ENCODE results near the gene SPATA6. TPM values are rescaled to one million over a fixed set of nuclear protein-coding genes. Genes with fewer than 3 reads are reported as not detected.
"Not testable (repeated sequence)": the region's sequence is repeated elsewhere in the genome, so short reads cannot be mapped to it uniquely, and the experiment has no call there.

SPATA6 gene
- total RNA-seq, 4 donors from 2014 or later: 8.1 to 13.1 (median 11.5) TPM

- intact Hi-C loops (cut with DNase I; ENCODE audit: low total_unique reads): no loop called here
- TF ChIP-seq POLR2A (IDR thresholded peaks at IDR 0.05) (no peak), CTCF (IDR thresholded peaks at IDR 0.05) (no peak)
- no peak overlapping the region for H3K4me3 ChIP-seq (ENCODE audit: low read depth, poor library complexity, severe bottlenecking)
- no peak for DNase-seq (ENCODE audit: low spot score in 2 of 2)
- WGBS, 2 donors: 38 to 63% methylated on average over 1 of the region's 1 CpG
Observed at GRCh38 chr1:48294656-48295055, 177.3 kb downstream of the SPATA6 start.

- DNase-seq (ENCODE audit: low spot score in 2 of 2); H3K4me3 ChIP-seq (ENCODE audit: low read depth, poor library complexity, severe bottlenecking); intact Hi-C loops (cut with DNase I; ENCODE audit: low total_unique reads): not testable (repeated sequence)
- 95 to 97% methylated on average over 6 of the region's 6 CpGs for WGBS, 2 donors
Observed at GRCh38 chr1:48294094-48294493, 177.9 kb downstream of the SPATA6 start.

GRCh38 chr1:48292706-48293105, 179.3 kb downstream of the SPATA6 start:
- intact Hi-C loops (cut with DNase I; ENCODE audit: low total_unique reads): no loop called here
- DNase-seq (ENCODE audit: low spot score in 2 of 2): no peak
- no peak overlapping the region for H3K4me3 ChIP-seq (ENCODE audit: low read depth, poor library complexity, severe bottlenecking)
- WGBS, 2 donors: 92% methylated on average over 5 of the region's 5 CpGs
- no peak for TF ChIP-seq POLR2A (IDR thresholded peaks at IDR 0.05)
- TF ChIP-seq CTCF (IDR thresholded peaks at IDR 0.05): no peak

GRCh38 chr1:48291421-48291820, 180.6 kb downstream of the SPATA6 start:
- no peak for DNase-seq (ENCODE audit: low spot score in 2 of 2)
- H3K4me3 ChIP-seq (ENCODE audit: low read depth, poor library complexity, severe bottlenecking): no peak overlapping the region
- 71 to 85% methylated on average over 4 of the region's 4 CpGs for WGBS, 2 donors
- intact Hi-C loops (cut with DNase I; ENCODE audit: low total_unique reads): no loop called here
- TF ChIP-seq POLR2A (IDR thresholded peaks at IDR 0.05): no peak
- TF ChIP-seq CTCF (IDR thresholded peaks at IDR 0.05): no peak

GRCh38 chr1:48285525-48285924, 186.5 kb downstream of the SPATA6 start:
- WGBS, 2 donors: 81 to 95% methylated on average over 3 of the region's 3 CpGs
- no peak for DNase-seq (ENCODE audit: low spot score in 2 of 2)
- intact Hi-C loops (cut with DNase I; ENCODE audit: low total_unique reads): no loop called here
- no peak overlapping the region for H3K4me3 ChIP-seq (ENCODE audit: low read depth, poor library complexity, severe bottlenecking)
- no peak for TF ChIP-seq CTCF (IDR thresholded peaks at IDR 0.05)
- TF ChIP-seq POLR2A (IDR thresholded peaks at IDR 0.05): no peak

DNA sequence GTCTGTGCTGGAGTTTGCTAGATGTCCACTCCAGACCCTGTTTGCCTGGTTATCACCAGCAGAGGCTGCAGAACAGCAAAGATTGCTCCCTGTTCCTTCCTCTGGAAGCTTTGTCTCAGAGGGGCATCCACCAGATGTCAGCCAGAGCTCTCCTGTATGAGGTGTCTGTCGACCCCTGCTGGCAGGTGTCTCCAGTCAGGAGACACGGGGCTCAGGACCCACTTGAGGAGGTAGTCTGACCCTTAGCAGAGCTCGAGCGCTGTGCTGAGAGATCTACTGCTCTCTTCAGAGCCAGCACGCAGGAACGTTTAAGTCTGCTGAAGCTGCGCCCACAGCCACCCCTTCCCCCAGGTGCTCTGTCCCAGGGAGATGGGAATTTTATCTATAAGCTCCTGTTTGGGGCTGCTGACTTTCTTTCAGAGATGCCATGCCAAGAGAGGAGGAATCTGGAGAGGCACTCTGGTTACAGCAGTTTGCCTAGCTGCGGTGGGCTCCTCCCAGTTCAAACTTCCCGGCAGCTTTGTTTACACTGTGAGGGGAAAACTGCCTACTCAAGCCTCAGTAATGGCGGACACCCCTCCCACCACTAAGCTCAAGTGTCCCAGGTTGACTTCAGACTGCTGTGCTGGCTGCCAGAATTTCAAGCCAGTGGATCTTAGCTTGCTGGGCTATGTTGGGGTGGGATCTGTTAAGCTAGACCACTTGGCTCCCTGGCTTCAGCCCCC, 187.1 kb downstream of the SPATA6 start:
- H3K4me3 ChIP-seq (ENCODE audit: low read depth, poor library complexity, severe bottlenecking); intact Hi-C loops (cut with DNase I; ENCODE audit: low total_unique reads); DNase-seq (ENCODE audit: low spot score in 2 of 2): not testable (repeated sequence)
- WGBS, 2 donors: 83 to 84% methylated on average over 10 of the region's 10 CpGs

DNA sequence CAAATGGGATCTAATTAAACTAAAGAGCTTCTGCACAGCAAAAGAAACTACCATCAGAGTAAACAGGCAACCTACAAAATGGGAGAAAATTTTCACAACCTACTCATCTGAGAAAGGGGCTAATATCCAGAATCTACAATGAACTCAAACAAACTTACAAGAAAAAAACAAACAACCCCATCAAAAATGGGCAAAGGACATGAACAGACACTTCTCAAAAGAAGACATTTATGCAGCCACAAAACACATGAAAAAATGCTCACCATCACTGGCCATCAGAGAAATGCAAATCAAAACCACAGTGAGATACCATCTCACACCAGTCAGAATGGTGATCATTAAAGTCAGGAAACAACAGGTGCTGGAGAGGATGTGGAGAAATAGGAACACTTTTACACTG, 189.7 kb downstream of the SPATA6 start:
- intact Hi-C loops (cut with DNase I; ENCODE audit: low total_unique reads); H3K4me3 ChIP-seq (ENCODE audit: low read depth, poor library complexity, severe bottlenecking); DNase-seq (ENCODE audit: low spot score in 2 of 2): not testable (repeated sequence)

GRCh38 chr1:48277437-48277836, 194.6 kb downstream of the SPATA6 start:
- WGBS, 2 donors: 95% methylated on average over 10 of the region's 10 CpGs
- H3K4me3 ChIP-seq (ENCODE audit: low read depth, poor library complexity, severe bottlenecking); intact Hi-C loops (cut with DNase I; ENCODE audit: low total_unique reads); DNase-seq (ENCODE audit: low spot score in 2 of 2): not testable (repeated sequence)
